RWPE2 (cell line): Measurements from ENCODE around the gene AKAP10.
A peak's percentile ranks its signal among the peaks of the same experiment; 100 is the strongest.

Experiments used
- ATAC-seq: fragments of 200-7000 bp; cut with Tn5 transposase; 3 replicates; pipeline ENCODE4 v1.9.1; 2021; ENCODE audit warnings: low read depth
- DNase-seq: peaks from one replicate; pipeline ENCODE4 v3.0.0-alpha.2; 2020; ENCODE audit warnings: low spot score
- H3K27ac ChIP-seq: fragments of 450-650 bp; 2 replicates; pipeline ENCODE4 v1.5.1; 2017; ENCODE audit warnings: mild to moderate bottlenecking; ENCODE audit not compliant: poor library complexity, severe bottlenecking
- H3K27me3 ChIP-seq: fragments of 250-450 bp; sonication (Bioruptor Pico); 2 replicates; pipeline ENCODE4 v1.5.1; 2021; ENCODE audit warnings: mild to moderate bottlenecking, moderate library complexity; ENCODE audit not compliant: insufficient read depth, poor library complexity, severe bottlenecking
- H3K36me3 ChIP-seq: fragments of 250-450 bp; sonication (Bioruptor Pico); 2 replicates; pipeline ENCODE4 v1.5.1; 2020; ENCODE audit warnings: low read depth, mild to moderate bottlenecking, moderate library complexity
- H3K4me1 ChIP-seq: fragments of 250-450 bp; sonication (Bioruptor Pico); 2 replicates; pipeline ENCODE4 v1.5.1; 2021; ENCODE audit warnings: mild to moderate bottlenecking, moderate library complexity; ENCODE audit not compliant: insufficient read depth, poor library complexity, severe bottlenecking
- H3K4me3 ChIP-seq: fragments of 250-450 bp; sonication (Bioruptor Pico); 2 replicates; pipeline ENCODE4 v1.5.1; 2021; ENCODE audit warnings: mild to moderate bottlenecking, moderate library complexity; ENCODE audit not compliant: severe bottlenecking
- H3K9me3 ChIP-seq: fragments of 250-450 bp; sonication (Bioruptor Pico); 2 replicates; pipeline ENCODE4 v1.5.1; 2021; ENCODE audit warnings: mild to moderate bottlenecking, moderate library complexity; ENCODE audit not compliant: severe bottlenecking
- TF ChIP-seq, protein P1 (sequence below): fragments of 450-650 bp; IDR thresholded peaks from one replicate; pipeline ENCODE4 v1.5.1; 2017; ENCODE audit warnings: mild to moderate bottlenecking, moderate library complexity; ENCODE audit not compliant: poor library complexity, severe bottlenecking

Gene AKAP10

DNA sequence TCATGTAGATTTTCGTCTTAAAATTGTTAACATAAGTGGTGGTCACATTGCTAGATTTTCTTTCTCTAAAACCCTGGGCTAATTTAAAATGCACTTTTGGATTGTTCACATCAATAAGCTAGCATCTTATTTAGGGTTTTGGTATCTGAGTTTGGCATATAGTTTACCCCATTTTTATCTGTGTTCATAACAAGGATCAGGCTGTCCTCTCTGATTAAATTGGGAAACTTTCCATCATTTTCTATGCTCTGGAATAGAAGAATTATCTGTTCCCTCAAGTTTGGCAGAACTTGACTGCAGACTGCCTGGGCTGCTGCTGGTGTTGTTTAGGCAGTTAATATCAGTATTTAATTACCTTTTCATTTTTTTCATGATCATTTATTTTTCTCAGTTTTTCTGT is 33.3 kb upstream of the AKAP10 start:
- DNase-seq (no peak), ATAC-seq (no peak)
- Histone ChIP-seq H3K9me3 (no peaks in the 10 kb centered on the region), H3K36me3 (no peaks in the 10 kb centered on the region), H3K27ac (no peak overlapping the region), H3K4me1 (no peaks in the 10 kb centered on the region), H3K4me3 (no peak overlapping the region), H3K27me3 (peaks cover 21% of the 10 kb centered on the region)
- TF ChIP-seq, protein P1, sequence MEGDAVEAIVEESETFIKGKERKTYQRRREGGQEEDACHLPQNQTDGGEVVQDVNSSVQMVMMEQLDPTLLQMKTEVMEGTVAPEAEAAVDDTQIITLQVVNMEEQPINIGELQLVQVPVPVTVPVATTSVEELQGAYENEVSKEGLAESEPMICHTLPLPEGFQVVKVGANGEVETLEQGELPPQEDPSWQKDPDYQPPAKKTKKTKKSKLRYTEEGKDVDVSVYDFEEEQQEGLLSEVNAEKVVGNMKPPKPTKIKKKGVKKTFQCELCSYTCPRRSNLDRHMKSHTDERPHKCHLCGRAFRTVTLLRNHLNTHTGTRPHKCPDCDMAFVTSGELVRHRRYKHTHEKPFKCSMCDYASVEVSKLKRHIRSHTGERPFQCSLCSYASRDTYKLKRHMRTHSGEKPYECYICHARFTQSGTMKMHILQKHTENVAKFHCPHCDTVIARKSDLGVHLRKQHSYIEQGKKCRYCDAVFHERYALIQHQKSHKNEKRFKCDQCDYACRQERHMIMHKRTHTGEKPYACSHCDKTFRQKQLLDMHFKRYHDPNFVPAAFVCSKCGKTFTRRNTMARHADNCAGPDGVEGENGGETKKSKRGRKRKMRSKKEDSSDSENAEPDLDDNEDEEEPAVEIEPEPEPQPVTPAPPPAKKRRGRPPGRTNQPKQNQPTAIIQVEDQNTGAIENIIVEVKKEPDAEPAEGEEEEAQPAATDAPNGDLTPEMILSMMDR, result no peak

DNA sequence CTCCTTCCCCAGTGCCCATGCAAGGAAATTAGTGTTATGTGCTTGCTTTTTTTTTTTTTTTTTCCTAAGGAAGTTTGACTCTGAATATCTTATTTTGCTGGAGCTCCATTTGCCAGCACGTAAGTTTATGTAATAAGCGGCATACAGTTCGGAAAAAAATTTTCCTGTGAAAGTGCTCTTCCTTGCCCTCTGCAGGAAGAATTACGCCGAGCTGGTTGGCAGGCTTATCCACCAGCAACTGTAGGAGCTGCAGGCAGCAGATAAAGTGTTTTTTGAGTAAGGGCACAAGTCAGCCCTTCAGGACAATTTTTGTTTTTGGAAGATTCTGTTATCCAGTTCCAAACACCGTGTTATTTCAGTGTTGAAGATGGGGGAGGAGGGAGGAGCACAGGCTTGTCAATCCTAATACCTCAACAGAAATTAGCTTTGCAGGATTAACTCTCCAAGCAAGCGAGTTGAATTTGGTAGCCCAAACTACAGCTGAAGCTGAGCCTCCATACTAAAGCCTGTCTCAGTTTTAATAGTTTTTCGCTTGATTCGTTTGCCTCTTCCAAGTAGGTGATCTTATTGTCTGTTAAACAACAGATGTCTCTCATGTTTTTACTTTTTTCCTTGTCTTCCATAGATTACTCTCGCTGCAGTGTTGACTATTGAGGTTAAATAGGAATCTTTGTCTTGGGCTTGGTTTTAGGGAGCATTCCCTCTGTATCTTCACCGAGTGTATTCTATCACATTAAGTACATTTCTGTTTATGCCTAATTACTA is 32.7 kb upstream of the AKAP10 start:
- Histone ChIP-seq H3K9me3 (no peaks in the 10 kb centered on the region), H3K4me1 (no peaks in the 10 kb centered on the region), H3K27me3 (peaks cover 21% of the 10 kb centered on the region), H3K27ac (no peak overlapping the region), H3K36me3 (no peaks in the 10 kb centered on the region), H3K4me3 (peak overlapping the region; percentile 45)
- TF ChIP-seq, protein P1, result no peak
- no peak for DNase-seq
- peak; percentile 54 for ATAC-seq

DNA sequence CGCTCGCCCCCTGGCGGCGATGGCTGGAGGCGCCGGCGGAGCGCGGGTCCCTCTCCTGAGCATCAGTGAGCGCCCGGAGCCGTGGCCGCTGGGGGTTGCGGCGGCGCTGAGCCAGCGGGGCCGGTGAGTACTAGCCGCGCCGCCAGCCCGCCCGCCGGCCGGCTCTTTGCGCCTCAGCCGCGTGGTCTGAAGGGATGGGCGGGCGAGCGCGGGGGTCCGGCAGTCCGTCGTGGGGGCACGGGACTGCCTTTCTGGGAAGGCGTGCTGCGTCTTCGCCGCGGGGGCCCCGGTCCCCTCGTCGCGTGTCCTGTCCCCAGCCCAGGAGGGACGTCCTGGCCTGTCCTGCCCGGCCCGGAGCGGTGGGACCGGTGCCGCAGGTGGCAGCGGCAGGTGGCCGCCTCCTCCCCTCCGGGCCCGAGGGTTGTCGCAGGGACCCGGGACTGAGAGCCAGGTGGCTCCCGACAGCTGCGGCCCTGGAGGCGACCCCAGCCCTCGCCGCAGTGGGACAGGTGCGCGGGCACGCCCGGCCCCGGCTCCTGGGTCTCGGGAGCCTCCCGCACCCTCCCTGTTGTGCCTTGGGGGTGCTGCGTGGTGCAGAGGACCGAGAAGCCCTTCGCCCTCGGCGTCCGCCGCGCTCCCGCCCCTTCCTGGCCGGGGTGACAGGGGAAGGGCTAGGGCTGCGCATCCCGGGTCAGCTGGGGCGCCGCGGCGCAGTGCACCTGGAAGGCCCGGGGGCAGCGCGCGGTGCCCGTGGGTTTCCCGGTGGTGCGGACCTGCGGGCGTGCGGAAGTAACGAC is 31.9 kb upstream of the AKAP10 start, which contains the start of gene SPECC1:
TSS of gene SPECC1 (plus strand) at position 58 of the 797 bp plus-strand sequence. CDS start 87,293 bp downstream, outside the sequence.
- ATAC-seq, result peak; percentile 93
- Histone ChIP-seq H3K4me3 (peak within 1 kb of the TSS; percentile 45), H3K27me3 (peaks cover 21% of the 10 kb centered on the region), H3K36me3 (no peaks in the 10 kb centered on the region), H3K9me3 (no peaks in the 10 kb centered on the region), H3K4me1 (no peaks in the 10 kb centered on the region), H3K27ac (no peak within 1 kb of the TSS)
- TF ChIP-seq, protein P1, result peak; percentile 98
- peak; percentile 60 for DNase-seq

DNA sequence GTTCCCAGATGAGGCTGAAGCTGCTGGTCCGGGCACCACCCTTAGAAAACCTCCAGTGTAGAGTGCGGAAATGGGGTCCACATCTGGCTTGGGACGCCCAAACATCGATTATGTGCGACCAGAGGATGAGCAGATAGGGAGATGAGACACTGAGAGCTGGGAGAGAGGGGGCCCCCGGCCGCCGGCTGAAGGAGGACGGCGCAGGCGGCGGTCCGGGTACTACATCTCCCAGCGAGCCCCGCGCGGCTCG is 31.3 kb upstream of the AKAP10 start:
- TF ChIP-seq, protein P1, result no peak
- ATAC-seq, result no peak

More for the DNA sequence above, 31.3 kb upstream of the AKAP10 start:
- H3K4me1 ChIP-seq, result no peaks in the 10 kb centered on the region
- H3K36me3 ChIP-seq, result no peaks in the 10 kb centered on the region
- H3K27ac ChIP-seq, result no peak overlapping the region
- peaks cover 21% of the 10 kb centered on the region for H3K27me3 ChIP-seq
- DNase-seq, result no peak
- peak overlapping the region; percentile 45 for H3K4me3 ChIP-seq
- H3K9me3 ChIP-seq, result no peaks in the 10 kb centered on the region
